Activated CD8-positive, alpha-beta memory T cell treated with anti-CD3 and anti-CD28 coated beads, Interleukin-2, amount 50 U/mL, for 48 hours (primary cell): ENCODE results near the gene SNX27.
"Not testable (repeated sequence)": the region's sequence is repeated elsewhere in the genome, so short reads cannot be mapped to it uniquely, and the experiment has no call there.

Experiments used
- DNase-seq: peaks from one replicate; pipeline ENCODE4 v3.0.0-alpha.2; 2020

The SNX27 gene

GRCh38 chr1:151611832-151612500 is at the start of gene SNX27:
Gene SNX27, plus strand, starts transcription at chr1:151612050. Its CDS starts 152 bp downstream, at chr1:151612202.
- peak; percentile 89 for DNase-seq

DNA sequence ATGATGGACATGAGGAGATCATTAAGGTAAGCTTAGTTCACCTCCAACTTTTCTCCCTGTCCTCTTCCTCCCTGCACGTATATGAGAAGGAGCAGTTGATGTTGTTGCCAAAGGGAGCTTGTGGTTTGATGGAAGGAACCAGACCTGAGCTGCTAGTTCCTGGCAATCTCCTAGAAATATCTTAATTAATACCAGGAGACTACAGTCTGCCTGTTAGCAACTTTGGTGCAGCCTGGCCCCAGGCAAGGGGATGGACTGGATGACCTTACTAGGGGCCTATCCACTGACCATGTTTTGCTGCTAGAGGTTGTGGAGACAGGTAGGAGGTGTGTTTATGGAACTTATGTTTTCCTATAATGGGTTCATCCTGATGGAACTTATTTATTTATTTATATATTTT is 49.2 kb upstream of the SNX27 start:
- no peak for DNase-seq

DNA sequence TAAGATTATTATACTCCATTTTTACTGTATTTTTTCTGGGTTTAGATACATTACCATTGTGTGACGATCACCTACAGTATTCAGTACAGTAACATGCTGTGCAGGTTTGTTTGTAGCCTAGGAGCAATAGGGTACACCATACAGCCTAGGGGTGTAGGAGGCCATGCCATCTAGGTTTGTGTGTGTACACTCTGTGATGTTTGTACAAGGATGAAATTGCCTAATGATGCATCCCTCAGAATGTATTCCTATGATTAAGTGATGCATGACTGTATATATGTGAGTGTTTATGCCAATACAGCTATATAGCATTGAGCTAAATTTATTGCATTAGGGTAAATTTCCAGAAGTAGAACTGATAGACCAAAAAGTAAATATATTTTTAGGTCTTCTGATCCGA is 48.5 kb upstream of the SNX27 start:
- DNase-seq, result no peak

- DNase-seq, result no peak
These were observed 46.2 kb upstream of the SNX27 start for GRCh38 chr1:151565502-151566189.

DNA sequence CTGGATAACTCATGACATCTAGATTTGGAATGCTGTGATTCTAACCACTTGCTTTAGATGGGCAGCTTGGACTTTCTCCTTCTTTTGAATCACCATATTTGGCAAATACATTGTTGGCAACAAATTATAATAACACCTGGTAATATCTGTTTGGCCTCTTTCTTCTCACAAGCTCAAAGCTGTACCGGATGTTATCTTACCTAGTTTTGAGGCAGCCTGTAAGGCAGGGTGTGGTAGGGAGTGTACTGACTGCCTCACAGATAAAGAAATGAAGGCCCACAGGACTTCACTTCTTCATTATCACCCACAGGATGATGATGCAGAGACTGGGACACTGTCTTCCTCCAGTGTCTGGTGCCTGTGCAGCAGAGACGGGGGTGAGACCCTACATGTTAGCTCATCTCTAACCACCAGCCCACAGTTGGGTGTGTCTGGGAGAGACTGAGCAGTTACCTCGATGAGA is 43.2 kb upstream of the SNX27 start:
- no peak for DNase-seq

DNA sequence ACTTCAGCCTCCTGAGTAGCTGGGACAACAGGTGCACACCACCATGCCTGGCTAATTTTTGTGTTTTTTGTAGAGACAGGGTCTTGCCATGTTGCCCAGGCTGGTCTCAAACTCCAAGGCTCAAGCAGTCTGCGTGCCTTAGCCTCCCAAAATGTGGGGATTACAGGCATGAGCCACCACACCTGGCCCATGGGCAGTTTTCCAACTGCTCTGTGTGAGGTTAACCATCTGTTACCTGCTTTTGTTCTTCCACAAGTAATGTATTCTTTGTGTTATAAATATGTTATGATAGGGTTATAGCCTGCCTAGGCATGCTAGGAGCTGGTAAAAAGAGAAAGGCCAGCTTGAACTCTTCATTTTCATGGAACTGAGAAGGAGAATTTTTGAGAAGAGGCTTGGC is 41.0 kb upstream of the SNX27 start:
- no peak for DNase-seq

- DNase-seq, result no peak
These were observed 37.0 kb upstream of the SNX27 start for GRCh38 chr1:151574575-151575529.

GRCh38 chr1:151577173-151577572 is 34.7 kb upstream of the SNX27 start:
- DNase-seq, result no peak

- no peak for DNase-seq
These were observed 32.9 kb upstream of the SNX27 start for GRCh38 chr1:151578941-151579340.

DNA sequence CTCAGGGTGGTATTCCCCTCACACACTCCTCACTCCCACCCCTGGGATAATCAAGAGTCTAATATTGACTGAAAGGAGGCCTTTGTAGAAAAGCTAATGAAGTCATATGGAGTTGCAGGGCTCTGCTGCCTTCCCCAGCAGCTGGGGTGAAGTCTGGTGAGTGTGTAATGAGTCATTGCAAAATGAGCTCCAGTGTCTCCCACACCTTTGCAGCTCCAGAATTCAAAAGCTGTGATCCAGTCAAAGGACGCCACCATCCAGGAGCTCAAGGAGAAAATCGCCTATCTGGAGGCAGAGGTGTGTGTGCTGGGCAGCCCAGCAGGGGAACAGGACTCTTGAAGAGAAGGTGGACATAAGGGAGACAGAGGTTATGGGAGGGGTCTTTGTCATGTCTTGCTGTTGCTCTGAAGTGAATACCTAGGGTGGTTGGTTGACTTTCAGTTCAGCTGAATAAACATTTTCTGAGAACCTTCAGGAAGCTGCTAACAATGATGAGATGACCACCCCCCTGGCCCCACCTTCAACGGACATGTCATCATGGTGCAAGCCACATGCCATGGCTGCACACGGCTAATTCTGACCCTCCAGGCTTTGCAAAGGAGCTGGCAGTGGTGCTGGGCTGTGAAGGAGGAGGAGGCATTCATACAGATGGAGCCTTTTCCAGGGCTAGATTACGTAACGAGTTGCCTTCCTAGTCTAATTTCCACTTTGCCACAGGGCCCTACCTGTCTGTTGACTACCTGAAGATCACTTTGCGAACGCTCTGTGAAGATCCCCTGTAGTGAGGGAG is 32.2 kb upstream of the SNX27 start:
- DNase-seq, result no peak

DNA sequence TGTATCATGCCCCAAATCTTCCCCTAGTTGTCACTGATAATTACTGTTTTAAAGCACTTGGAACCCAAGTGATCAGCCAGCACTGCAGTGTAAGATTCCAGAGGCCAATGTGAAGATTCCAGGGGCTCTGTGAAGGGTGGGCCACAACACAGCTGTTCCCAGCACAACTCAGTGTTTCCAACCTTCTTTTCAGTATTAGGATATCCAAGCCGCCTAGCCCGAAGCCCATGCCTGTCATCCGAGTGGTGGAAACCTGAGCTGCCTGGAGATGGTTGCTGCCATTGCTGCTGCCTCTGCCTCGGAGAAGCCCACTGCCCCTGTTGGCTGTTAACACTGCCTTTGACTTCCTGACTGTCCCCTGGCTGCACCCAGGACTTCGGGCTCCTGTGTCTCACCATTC is 30.4 kb upstream of the SNX27 start:
- no peak for DNase-seq

DNA sequence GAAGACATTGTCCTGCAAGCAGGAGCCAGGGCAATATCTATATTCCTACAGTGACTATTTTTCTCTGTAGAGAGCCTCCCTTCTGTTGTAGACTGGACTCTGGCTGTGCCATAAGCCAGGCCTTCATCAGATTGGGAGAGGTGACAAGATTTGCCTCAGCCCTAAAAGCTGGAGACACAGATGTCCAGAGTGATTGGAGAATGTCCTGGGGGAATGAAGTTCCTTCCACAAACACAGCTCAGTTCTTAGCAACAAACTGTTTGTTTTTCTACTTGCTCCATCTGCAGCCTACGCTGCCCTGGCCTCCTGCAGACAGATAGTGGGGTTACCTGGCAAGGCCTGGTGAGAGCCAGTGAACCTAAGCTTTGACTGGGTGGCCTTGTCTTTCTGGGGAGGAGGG is 29.9 kb upstream of the SNX27 start:
- DNase-seq, result no peak

DNA sequence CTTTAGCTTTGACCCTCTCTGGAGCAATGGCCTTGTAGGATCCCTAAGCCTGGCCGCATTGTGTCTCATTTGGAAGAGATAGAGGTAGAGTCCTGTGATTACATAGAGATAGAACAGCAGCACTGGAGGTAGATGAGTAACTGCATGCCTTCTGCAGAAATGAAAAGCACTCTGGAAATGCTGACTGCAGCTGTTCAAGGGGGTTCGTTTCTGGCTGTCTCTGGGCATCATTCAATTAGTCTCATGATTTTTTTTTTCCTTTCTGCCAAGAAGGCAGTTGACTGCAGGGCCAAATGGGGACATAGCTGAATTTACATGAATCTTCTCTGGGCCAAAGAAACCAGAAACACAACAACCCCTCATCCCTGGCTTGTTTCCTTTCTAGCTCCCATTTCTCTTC is 28.1 kb upstream of the SNX27 start:
- no peak for DNase-seq

- no peak for DNase-seq
These were observed 27.6 kb upstream of the SNX27 start for GRCh38 chr1:151584278-151584677.

DNA sequence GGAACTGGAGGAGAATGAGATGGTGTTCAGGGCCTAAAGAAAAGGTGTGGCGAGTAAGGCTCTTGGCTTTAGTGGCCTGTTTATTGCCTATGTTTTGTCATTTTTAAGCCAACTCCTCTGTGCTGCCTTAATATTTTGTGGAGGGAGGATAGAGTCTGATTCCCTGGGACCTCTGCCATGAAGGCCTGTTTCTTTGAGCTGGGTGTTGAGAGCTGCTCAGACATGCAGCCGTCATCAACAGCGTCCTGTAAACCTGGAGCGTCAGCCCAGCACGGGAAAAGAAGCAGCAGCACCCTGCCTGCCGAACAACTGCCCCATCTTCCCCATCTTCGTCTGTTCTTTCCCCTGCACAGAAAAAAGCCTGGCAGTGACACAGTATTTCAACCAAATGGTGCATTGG is 27.1 kb upstream of the SNX27 start:
- DNase-seq, result no peak

DNA sequence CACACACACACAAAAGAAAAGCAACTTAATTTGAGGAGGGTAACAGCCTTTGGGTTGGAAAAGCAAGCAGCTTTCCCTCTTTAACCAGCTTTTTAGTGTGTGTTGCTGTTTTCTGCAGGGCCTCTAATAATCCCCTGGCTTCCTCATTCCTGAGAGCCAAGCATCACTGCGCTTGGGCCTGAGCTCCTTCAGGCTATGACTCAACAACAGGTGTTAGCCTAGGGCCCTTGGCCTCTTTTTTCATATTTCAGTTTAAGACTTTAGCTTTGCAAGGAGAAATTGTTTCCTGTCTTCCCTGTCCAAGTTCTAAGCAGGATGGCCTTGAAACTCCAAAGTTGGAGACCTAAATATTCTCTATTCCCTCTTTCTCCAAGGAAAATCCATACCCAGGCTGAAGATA is 26.2 kb upstream of the SNX27 start:
- DNase-seq, result no peak

GRCh38 chr1:151590961-151591360 is 20.9 kb upstream of the SNX27 start:
- no peak for DNase-seq

GRCh38 chr1:151593730-151594129 is 18.1 kb upstream of the SNX27 start:
- DNase-seq, result no peak

- peak; percentile 91 for DNase-seq
These were observed 17.7 kb upstream of the SNX27 start for GRCh38 chr1:151594143-151594625.

DNA sequence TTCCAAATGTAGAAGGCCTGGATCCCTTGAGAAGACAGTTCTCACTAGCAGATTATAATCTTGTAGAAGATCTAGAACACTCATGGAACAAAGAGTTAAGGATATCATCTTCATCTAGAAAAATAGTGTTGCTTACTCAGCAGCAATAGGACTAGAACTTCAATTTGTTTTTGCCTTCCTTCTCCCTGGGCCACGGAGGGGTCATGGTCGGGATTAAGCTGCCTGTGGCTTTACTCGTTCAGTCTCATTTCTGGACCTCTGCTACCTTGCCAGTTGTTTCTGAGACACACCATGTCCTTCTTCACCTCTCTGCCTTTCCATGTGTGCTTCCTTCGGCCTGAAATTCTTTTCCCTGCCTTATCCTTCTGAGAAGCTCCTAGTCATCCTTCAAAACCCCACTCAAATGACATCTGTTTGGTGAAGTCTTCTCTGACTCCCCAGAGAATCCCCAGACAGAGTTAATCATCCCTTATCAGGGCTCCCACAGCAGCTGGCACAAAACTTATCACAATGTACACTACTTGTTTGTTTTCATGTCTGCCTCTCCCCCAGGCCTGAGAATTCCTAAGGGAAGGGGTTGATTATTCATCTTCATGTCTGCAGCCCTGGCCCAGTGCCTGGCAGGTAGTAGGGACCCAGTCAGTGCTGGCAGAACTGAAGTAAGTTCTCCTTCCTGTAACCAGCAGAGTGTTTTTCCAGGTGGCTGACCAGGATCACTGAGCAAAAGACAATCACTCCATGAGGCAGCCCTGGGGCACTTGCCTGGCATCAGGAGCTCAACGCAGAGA is 15.5 kb upstream of the SNX27 start:
- no peak for DNase-seq

DNA sequence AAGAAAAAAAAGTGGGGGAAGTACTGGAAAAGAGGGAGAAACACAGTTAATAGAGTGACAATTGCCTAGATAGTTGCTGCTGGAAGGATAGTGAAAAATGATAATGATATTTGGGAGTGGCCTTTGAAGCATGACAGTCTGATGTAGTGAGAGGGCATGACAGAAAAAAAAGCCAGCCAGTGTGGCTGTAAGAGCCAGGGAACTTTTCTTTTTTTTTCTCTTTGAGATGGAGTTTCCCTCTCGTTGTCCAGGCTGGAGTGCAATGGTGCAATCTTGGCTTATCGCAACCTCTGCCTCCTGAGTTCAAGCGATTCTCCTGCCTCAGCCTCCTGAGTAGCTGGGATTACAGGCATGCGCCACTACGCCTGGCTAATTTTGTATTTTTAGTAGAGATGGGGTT is 9.3 kb upstream of the SNX27 start:
- DNase-seq, result not testable (repeated sequence)

DNA sequence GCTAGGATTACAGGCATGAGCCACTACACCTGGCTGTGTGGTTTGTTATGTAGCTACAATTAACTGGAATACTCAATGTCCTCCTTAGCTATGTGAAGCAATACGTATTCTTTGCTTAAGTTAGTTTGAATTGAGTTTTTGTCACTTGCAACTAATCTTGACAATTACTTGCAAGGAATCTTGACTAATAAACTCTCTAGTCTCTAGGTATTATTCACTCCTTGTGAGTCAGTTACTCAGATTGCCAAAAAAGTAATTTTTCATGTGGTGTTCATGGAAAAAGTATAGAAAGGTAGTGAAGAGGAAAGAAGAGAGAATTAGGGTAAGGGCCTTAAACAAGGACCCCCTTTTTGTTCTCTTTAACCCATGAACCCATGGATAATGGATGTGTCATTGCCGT is 7.6 kb upstream of the SNX27 start:
- DNase-seq, result no peak
